Heart left ventricle (tissue), 16 donors: Measurements from ENCODE around the gene RAB28. TPM values are rescaled to one million over a fixed set of nuclear protein-coding genes. Genes with fewer than 3 reads are reported as not detected.

ENCODE experiments used
- ATAC-seq, 4 donors: fragments of 200-7000 bp; cut with Tn5 transposase; one replicate each; pipeline ENCODE4 v1.9.1; 2020 to 2022; ENCODE audit warnings: moderate library complexity in 4 of 4, mild to moderate bottlenecking in 3 of 4, moderate number of reproducible peaks in 1 of 4
- DNase-seq, 5 donors: peaks; one replicate each; pipeline ENCODE4 v3.0.0-alpha.2; 2020
- H3K27ac ChIP-seq, 12 donors: fragments of 200-600 bp; sonication (generic) in 4 of 12; one replicate each; pipeline versions ENCODE4 v1.5.0 to v1.8.0; 2016 to 2022; ENCODE audit warnings: mild to moderate bottlenecking in 2 of 12
- H3K27me3 ChIP-seq, 9 donors: fragments of 200-600 bp; sonication (generic) in 2 of 9; one replicate each; pipeline versions ENCODE4 v1.5.1 to v1.8.0; 2016 to 2022; ENCODE audit warnings: mild to moderate bottlenecking in 3 of 9
- H3K36me3 ChIP-seq, 9 donors: fragments of 200-600 bp; sonication (generic) in 2 of 9; one replicate each; pipeline versions ENCODE4 v1.5.0 to v1.8.0; 2018 to 2022; ENCODE audit warnings: mild to moderate bottlenecking in 2 of 9
- H3K4me1 ChIP-seq, 12 donors: fragments of 200-600 bp; sonication (generic) in 4 of 12; one replicate each; pipeline versions ENCODE4 v1.5.0 to v1.8.0; 2016 to 2022; ENCODE audit warnings: mild to moderate bottlenecking in 3 of 12
- H3K4me3 ChIP-seq, 12 donors: fragments of 200-600 bp; sonication (generic) in 4 of 12; one replicate each; pipeline versions ENCODE4 v1.5.0 to v1.8.0; 2017 to 2022; ENCODE audit warnings: mild to moderate bottlenecking in 9 of 12, moderate library complexity in 4 of 12
- H3K9me3 ChIP-seq, 12 donors: fragments of 200-600 bp; sonication (generic) in 4 of 12; one replicate each; pipeline versions ENCODE4 v1.5.0 to v1.8.0; 2016 to 2022; ENCODE audit warnings: mild to moderate bottlenecking in 1 of 12
- POLR2A ChIP-seq, 2 donors: fragments of 450-650 bp; IDR thresholded peaks; one replicate each; pipeline ENCODE4 v1.6.1; 2017; ENCODE audit warnings: antibody characterized with exemption in 2 of 2, mild to moderate bottlenecking in 2 of 2, moderate library complexity in 2 of 2
- WGBS, 4 donors: extraction: QIAGEN DNeasy Blood & Tissue Kit in 2 of 4; methylation state at CpG; one replicate each; pipeline versions ENCODE4 v1.1.5 to v1.1.7; 2013 to 2018; 5-methylcytosine and 5-hydroxymethylcytosine counted together
- intact Hi-C, 10 donors: fragments of 100-400 bp; cut with DNase I; formaldehyde crosslinking; loops; one replicate each; pipeline versions ENCODE4 v1.11.1 to v1.14.2; 2022
- polyA plus RNA-seq, 2 donors: library from polyadenylated mRNA; stranded (reverse); fragments of 200-250 nt; gene quantifications; one replicate each; pipeline ENCODE4 v1.2.3, GENCODE V29; 2013
- total RNA-seq, 9 donors: library from RNA; depleted of rRNA in 2 of 9; stranded (reverse); fragments of >200 nt in 2 of 9; fragmentation: NEBNext Ultra II Directional in 3 of 9; extraction: Animal tissue kit (Norgen Biotek cat#: 25700) in 3 of 9; gene quantifications; one replicate each; pipeline versions ENCODE4 v1.1.0 to v1.2.4, GENCODE V29; 2016 to 2023
- TF ChIP-seq, protein P1 (sequence below), 12 donors: fragments of 200-600 bp; sonication (generic) in 4 of 12; IDR thresholded peaks; one replicate each; pipeline versions ENCODE4 v1.5.0 to v1.8.0; 2018 to 2022; ENCODE audit warnings: antibody characterized with exemption in 12 of 12, mild to moderate bottlenecking in 5 of 12
- donor health status: ischemic (EF 13 %, LVEDD 7.1; RV severe dilation, severe dysfunction).
- donor health status: healthy with polysubstance abuse.
- donor health status: DM: no; HTN: yes; CAD: no.
- donor health status: DM: no; HTN: no; CAD: no.
- donor health status: ischemic (EF 25% LVEDD 6.9; RV normal size, moderate dysfunction).
- donor health status: ischemic (EF 25% LVEDD 5.7; RV mildly dilated, moderate dysfunction).
- donor health status: healthy.
- donor health status: DM: yes; HTN: yes; CAD: no.
- donor health status: ischemic (EF 35%, LVEDD 5.7; RV mildly dilated, moderate dysfunction).
- donor health status: nonischemic (EF 11% LVEDD 7.7; RV severe dilation, severe dysfunction).
- donor health status: DM: yes; HTN: yes; CAD: no.
- donor health status: PGD.
- donor health status: ischemic (EF 29% LVEDD 5.4; RV normal size, mild dysfunction).
- donor health status: nonischemic (EF 23%, LVEDD 6.1; RV moderate dilation, normal function).

The RAB28 gene
- total and polyA plus RNA-seq, 11 donors = 11.5 to 31.1 (median 17.9) TPM

DNA sequence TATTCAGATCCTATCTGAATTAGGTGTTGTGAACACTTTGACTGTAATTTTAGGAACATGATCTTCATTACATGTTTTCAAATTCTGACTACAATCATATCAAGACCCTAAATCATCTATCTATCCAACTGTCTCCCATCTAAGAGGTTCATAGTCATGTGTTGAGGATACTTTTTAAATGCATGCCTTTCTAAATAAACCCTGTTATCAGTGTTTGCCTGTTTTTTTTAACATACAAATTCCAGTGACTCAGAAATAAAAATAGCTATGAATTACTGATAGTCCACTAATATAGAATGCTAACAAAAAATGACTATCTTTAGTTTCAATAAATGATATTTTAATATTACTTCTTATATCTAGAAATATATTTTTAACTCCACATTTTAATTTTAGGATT is 8.0 kb downstream of the RAB28 start:
- ATAC-seq = peak in 1 of 4 donors; percentile 34
- intact Hi-C loops = no loop called here
- Histone ChIP-seq H3K9me3 (no peaks in the 10 kb centered on the region), H3K27me3 (no peaks in the 10 kb centered on the region), H3K36me3 (peaks cover 0 to 27% (median 4%) of the 10 kb centered on the region in 9 donors), H3K27ac (peak overlapping the region in 8 of 12 donors; percentile 0 to 66 (median 52)), H3K4me3 (no peak overlapping the region), H3K4me1 (peaks cover 0 to 29% (median 8%) of the 10 kb centered on the region in 12 donors)
- DNase-seq = no peak
- no peak for TF ChIP-seq POLR2A (IDR thresholded peaks at IDR 0.05)
- TF ChIP-seq, protein P1, sequence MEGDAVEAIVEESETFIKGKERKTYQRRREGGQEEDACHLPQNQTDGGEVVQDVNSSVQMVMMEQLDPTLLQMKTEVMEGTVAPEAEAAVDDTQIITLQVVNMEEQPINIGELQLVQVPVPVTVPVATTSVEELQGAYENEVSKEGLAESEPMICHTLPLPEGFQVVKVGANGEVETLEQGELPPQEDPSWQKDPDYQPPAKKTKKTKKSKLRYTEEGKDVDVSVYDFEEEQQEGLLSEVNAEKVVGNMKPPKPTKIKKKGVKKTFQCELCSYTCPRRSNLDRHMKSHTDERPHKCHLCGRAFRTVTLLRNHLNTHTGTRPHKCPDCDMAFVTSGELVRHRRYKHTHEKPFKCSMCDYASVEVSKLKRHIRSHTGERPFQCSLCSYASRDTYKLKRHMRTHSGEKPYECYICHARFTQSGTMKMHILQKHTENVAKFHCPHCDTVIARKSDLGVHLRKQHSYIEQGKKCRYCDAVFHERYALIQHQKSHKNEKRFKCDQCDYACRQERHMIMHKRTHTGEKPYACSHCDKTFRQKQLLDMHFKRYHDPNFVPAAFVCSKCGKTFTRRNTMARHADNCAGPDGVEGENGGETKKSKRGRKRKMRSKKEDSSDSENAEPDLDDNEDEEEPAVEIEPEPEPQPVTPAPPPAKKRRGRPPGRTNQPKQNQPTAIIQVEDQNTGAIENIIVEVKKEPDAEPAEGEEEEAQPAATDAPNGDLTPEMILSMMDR (IDR thresholded peaks at IDR 0.05) = no peak

DNA sequence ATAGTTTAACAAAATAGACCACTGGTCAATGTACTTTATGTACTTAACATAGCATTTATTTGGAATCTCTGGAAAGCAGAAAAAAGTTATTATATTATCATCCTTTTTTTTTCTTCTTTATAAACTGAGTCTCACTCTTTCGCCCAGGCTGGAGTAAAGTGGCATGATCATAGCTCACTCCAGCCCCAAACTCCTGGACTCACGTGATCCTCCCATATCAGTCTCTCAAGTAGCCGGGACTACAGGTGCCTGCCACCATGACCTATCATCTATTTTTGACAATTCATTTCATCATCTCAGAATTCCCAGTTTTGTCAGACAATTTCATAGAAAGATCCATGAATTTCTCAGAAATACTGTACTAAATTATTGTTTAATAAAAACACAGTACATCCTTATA is 12.7 kb downstream of the RAB28 start:
- ATAC-seq (peak in 2 of 4 donors; percentile 46 to 71), DNase-seq (no peak)
- WGBS, 4 donors = 61 to 72% (median 68%) methylated on average over 3 of the region's 3 CpGs
- Histone ChIP-seq H3K36me3 (peaks cover 0 to 22% (median 0%) of the 10 kb centered on the region in 9 donors), H3K4me3 (no peak overlapping the region), H3K9me3 (no peaks in the 10 kb centered on the region), H3K4me1 (peaks cover 0 to 13% (median 0%) of the 10 kb centered on the region in 12 donors), H3K27me3 (no peaks in the 10 kb centered on the region), H3K27ac (no peak overlapping the region)
- intact Hi-C loops = no loop called here
- TF ChIP-seq, protein P1 (IDR thresholded peaks at IDR 0.05) = no peak
- no peak for TF ChIP-seq POLR2A (IDR thresholded peaks at IDR 0.05)

DNA sequence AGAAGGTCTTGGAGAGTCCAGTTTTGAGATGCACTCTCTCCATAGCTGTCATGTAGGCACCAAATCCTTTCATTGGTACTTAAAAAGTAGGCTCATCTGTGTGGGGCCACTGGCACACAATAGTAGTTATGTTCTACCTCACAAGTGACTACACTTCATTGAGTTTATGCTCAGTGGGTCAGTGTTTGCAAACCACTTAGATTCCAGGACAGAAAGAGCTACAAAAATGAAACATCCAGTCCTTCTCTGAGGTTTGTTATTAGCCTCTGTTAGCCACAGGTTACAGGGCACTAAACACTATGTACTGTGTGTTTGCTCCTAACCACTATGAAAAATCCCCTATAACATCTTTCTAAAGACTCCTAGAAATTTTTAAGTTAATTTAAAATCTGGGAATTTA is 13.8 kb downstream of the RAB28 start:
- ATAC-seq = peak in 1 of 4 donors; percentile 32
- Histone ChIP-seq H3K4me3 (no peak overlapping the region), H3K27me3 (no peaks in the 10 kb centered on the region), H3K4me1 (peaks cover 0 to 9% (median 0%) of the 10 kb centered on the region in 12 donors), H3K36me3 (peaks cover 0 to 22% (median 0%) of the 10 kb centered on the region in 9 donors), H3K27ac (peak overlapping the region in 1 of 12 donors; percentile 3), H3K9me3 (peaks cover 0 to 7% (median 0%) of the 10 kb centered on the region in 12 donors)
- TF ChIP-seq POLR2A (IDR thresholded peaks at IDR 0.05) = no peak
- TF ChIP-seq, protein P1 (IDR thresholded peaks at IDR 0.05) = no peak
- intact Hi-C loops = no loop called here
- DNase-seq = no peak

DNA sequence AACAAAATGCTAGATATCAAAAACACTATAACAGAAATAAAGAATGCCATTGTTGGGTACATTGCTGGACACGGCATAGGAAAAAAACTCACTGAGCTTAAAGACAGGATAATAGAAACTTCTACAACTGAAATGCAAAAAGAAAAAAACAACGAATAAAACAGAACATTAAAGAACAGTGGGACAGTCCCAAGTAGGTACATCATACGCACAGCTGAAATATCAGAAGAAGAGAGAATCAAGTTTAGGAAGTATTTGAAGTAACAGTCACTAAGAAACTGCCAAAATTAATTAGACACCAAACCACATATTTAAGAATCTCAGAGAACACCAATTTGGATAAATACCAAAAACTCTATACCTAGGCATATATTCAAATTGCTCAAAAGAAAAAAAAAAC is 19.2 kb downstream of the RAB28 start:
- no peak for ATAC-seq
- H3K4me1 ChIP-seq = peaks cover 0 to 15% (median 0%) of the 10 kb centered on the region in 12 donors
- H3K4me3 ChIP-seq = no peak overlapping the region
- no peaks in the 10 kb centered on the region for H3K27me3 ChIP-seq
- TF ChIP-seq POLR2A (IDR thresholded peaks at IDR 0.05) = no peak
- TF ChIP-seq, protein P1 (IDR thresholded peaks at IDR 0.05) = no peak
- peaks cover 0 to 8% (median 0%) of the 10 kb centered on the region in 9 donors for H3K36me3 ChIP-seq
- no peak for DNase-seq
- 93 to 96% (median 95%) methylated on average over 3 of the region's 3 CpGs for WGBS, 4 donors
- no peak overlapping the region for H3K27ac ChIP-seq
- H3K9me3 ChIP-seq = peaks cover 0 to 11% (median 0%) of the 10 kb centered on the region in 12 donors
- intact Hi-C loops = no loop called here
